Measurements from ENCODE around the gene DGCR8.

DGCR8 gene

DNA sequence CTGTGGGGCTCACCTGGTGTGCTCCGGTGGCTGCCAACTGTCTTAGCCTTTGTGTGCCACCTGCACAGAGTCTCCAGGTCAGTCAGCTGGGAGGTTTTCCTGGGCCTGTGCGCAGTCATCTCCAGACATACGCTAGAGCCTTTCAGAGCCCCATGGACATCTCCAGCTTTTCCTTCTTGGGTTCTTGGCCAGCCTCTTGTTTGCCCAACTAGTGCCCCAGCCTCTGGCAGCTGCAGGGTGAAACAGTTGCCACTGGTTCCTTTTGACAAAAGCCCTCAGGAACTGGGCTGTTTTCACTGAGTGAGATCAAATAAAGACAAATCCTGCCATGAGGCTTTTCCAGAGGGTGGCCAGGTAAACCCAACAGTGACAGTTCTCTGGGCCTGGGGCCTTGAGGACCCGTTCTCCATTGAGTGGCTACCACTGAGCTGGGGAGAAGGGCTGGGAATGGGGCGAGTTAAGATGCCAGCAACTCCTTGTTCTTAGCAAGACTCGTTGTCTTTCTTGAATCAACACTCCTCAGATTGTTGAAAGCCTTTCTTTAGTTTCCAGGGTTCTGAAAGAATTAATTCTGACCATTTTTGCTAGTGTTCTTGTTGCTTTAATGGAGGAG lies 19.2 kb downstream of the DGCR8 start:
- Histone ChIP-seq H3K36me3 (ENCODE audit: insufficient read depth, low read length) (peaks cover 42% of the 10 kb centered on the region), H3K4me1 (ENCODE audit: insufficient read depth, low read length) (no peaks in the 10 kb centered on the region; the same call in 1 of the 2 replicates), H3K9me3 (ENCODE audit: control insufficient read depth, insufficient read depth, low read length) (0 out of 2 replicates have a peak, but pooled peaks cover 4% of the 10 kb centered on the region), H3K9ac (ENCODE audit: low read depth, low read length) (no peak overlapping the region)

DNA sequence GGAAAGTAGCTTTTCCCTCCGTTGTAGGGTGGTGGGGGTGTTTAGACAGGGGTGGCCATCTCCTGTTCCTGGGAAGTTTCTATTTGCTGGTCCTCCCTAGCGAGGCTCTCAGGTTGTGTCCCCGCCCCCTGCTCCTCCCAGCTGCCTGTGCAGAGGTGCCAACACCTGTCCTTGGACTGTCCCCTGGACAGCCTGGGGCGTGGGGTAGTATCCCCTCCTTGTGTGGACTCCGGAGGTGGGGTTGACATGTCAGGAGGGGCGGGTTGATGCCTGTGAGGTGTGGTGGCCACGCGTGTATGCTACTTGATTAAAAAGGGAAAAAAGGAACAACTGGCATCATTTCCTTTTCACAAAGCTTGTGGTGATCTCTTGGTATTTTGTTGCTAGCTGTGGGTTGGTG lies 21.6 kb downstream of the DGCR8 start:
- Histone ChIP-seq H3K9me3 (ENCODE audit: control insufficient read depth, insufficient read depth, low read length) (0 out of 2 replicates have a peak, but pooled peaks cover 2% of the 10 kb centered on the region), H3K36me3 (ENCODE audit: insufficient read depth, low read length) (peaks cover 39% of the 10 kb centered on the region), H3K4me1 (ENCODE audit: insufficient read depth, low read length) (no peaks in the 10 kb centered on the region; the same call in 1 of the 2 replicates), H3K9ac (ENCODE audit: low read depth, low read length) (no peak overlapping the region)

DNA sequence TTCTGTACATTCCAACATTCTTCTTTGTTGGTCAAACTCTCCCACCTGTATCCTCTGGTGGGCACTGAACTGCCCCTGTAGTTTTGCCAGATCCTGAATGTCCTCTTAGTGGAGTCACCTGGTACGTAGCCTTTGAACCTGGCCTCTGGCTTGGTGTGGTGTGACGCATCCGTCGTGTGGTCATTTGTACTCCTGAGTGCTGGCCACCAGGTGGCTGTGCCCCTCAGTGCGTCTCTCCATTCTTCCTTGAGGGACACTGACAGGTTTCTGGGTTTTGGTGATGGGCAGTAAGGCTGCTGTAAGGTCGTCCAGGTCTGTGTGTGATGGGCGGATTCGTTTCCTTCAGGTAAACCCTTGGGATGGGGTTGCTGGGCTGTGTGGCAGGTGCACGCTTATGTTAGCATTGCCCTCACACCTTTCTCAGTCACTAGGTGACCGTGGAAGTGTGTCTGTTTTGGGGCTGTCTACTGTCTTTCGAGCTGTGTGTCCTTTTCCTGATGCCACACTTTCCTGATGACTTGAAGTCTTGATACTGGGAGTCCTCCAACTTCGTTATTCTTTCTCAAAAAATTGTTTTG lies 22.3 kb downstream of the DGCR8 start:
- Histone ChIP-seq H3K4me1 (ENCODE audit: insufficient read depth, low read length) (no peaks in the 10 kb centered on the region; the same call in 1 of the 2 replicates), H3K9me3 (ENCODE audit: control insufficient read depth, insufficient read depth, low read length) (no peaks in the 10 kb centered on the region), H3K36me3 (ENCODE audit: insufficient read depth, low read length) (peaks cover 39% of the 10 kb centered on the region), H3K9ac (ENCODE audit: low read depth, low read length) (no peak overlapping the region)

DNA sequence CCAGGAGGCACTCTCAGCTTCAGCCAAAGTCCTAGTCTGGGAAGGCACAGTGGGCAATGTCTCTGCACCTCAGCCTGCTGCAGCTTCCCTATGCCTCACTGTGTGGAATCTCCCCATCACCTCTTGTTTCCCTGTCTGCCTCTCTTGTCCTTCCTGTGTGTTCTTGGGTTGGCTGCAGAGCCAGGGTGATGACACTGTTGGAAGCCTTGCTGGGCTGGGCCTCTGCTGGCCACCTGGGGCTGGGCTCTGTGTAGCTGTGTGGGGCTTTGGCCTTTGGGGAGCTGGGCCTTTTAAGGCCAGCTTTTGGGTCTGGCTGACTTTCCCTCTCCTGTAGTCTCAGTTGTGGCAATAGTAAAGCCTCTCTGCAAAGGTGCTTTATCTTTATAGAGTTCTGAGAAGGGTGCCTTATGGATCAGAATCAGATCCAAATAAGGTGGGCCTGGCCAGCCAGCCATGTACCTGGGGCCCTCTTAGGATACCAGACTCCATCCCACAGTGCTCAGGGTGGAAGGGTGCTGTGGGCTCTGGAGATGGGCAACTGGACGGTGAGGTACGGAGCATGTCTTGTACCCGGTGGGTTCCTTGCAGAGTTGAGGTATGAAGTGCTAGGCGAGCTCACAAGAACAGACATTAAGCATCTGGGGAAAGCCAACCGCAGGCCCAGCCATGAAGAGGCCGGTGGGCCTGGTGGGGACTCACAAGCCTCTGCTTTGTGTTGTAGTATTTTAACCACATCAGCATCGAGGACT lies 25.6 kb downstream of the DGCR8 start:
- Histone ChIP-seq H3K4me1 (ENCODE audit: insufficient read depth, low read length) (no peaks in the 10 kb centered on the region), H3K9ac (ENCODE audit: low read depth, low read length) (no peak overlapping the region), H3K9me3 (ENCODE audit: control insufficient read depth, insufficient read depth, low read length) (no peaks in the 10 kb centered on the region), H3K36me3 (ENCODE audit: insufficient read depth, low read length) (peaks cover 32% of the 10 kb centered on the region)

DNA sequence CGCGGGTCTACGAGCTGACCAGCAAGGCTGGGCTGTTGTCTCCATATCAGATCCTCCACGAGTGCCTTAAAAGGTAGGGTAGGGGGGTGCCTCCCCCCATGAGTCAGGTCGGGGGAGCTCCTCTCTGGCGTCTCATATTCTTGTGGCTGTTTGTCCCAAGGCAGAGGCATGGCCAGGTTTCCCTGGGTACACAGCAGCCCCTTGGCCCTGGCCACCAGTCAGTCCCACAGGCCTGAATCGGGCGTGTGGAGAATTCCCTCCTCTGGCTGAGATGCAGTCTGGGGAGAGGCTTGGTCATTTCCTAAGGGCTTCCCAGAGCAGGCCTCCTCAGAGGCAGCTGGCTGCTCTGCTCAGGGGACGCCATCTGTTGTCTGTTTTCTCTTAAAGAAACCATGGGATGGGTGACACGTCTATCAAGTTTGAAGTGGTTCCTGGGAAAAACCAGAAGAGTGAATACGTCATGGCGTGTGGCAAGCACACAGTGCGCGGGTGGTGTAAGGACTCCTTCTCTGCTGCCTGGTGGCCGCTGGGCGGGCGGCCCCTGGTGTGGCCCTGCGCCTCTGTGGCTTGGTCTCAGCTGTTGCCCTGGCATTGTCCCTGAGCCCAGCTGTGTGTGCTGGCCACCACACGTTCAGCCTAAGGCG lies 26.3 kb downstream of the DGCR8 start:
- Histone ChIP-seq H3K9ac (ENCODE audit: low read depth, low read length) (no peak overlapping the region), H3K9me3 (ENCODE audit: control insufficient read depth, insufficient read depth, low read length) (no peaks in the 10 kb centered on the region), H3K36me3 (ENCODE audit: insufficient read depth, low read length) (peaks cover 35% of the 10 kb centered on the region), H3K4me1 (ENCODE audit: insufficient read depth, low read length) (no peaks in the 10 kb centered on the region)

DNA sequence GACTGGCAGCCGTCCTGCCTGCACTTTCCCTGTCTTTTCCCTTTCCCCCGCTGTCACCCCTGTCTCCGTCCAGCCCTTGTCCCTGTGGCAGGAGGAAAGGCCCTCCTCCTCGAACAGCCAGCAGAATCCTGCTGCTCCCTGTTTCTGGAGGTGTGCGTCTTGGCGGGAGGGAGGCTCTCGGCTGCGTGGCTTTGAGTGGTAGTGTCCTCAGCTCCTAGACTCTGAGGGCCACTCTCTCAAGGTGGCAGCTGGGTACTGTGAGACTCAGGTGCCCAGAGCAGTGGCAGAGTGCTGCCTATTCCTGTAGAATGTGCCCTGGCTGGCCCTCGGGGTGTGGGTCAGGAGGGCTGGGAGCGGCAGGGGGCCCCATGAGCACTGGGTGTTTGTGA lies 26.8 kb downstream of the DGCR8 start:
- Histone ChIP-seq H3K9me3 (ENCODE audit: control insufficient read depth, insufficient read depth, low read length) (no peaks in the 10 kb centered on the region), H3K4me1 (ENCODE audit: insufficient read depth, low read length) (no peaks in the 10 kb centered on the region), H3K36me3 (ENCODE audit: insufficient read depth, low read length) (peaks cover 34% of the 10 kb centered on the region), H3K9ac (ENCODE audit: low read depth, low read length) (no peak overlapping the region)

DNA sequence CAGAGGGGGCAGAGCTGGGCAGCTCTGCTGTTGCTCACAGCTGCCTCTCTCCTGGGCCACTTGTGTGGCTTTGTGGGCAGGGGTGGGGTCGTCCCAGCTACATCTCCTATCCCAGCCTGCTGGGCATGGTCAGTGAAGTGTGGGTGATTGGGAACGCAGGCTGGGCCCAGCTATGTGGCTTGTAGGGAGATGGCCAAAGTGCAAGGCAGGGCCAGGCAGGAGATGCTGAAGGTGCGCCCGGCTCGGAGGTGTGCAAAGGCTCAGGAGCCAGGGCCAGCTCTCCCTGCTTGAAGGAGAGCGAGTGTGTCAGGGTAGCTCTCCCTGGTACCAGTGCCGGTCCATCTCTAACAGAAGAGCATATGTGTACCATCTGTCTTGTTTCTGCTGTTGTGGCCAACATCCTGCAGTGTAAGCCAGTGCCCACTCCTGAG lies 27.4 kb downstream of the DGCR8 start:
- no peak overlapping the region for H3K9ac ChIP-seq (ENCODE audit: low read depth, low read length)
- no peaks in the 10 kb centered on the region for H3K4me1 ChIP-seq (ENCODE audit: insufficient read depth, low read length)
- H3K9me3 ChIP-seq (ENCODE audit: control insufficient read depth, insufficient read depth, low read length) = no peaks in the 10 kb centered on the region
- peaks cover 27% of the 10 kb centered on the region for H3K36me3 ChIP-seq (ENCODE audit: insufficient read depth, low read length)

DNA sequence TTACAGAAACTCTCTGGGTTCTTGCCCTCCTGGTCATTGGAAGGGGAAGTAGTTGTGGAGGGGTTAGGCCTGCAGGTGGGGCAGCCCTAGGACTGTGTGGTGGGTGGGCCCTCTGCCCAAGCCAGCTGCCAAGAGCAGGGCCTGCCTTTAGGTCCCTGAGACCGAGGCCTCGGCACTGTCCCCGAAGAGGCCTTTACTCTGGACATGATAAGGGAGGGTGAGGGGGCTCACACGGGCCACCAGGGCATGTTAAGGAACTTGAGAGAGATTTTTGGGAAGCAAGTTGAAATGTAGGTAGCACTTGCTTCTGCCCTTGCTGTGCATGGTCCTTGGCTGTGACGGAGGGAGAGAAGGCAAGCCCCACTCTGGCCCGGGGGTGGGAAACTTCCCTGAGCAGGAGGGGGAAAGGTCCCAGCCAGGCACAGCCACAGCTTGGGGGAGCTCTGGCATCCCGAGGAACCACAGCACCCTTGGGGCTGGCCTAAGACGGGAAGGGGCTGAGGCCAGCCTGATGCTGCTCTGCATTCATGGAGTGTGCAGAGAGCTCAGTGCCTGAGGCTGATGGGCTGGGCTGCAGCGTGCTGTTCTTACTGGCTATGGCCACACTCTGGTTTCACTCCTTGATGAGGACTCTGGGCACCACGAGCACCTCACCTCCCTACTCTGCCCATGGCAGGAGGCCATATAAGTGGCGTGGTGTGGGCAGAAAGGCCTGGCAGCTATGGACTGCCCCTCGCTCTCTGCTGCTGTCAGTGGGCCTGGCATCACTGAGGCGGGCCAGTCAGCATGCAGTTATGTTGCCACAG lies 28.1 kb downstream of the DGCR8 start:
- peaks cover 27% of the 10 kb centered on the region for H3K36me3 ChIP-seq (ENCODE audit: insufficient read depth, low read length)
- no peaks in the 10 kb centered on the region for H3K4me1 ChIP-seq (ENCODE audit: insufficient read depth, low read length)
- H3K9me3 ChIP-seq (ENCODE audit: control insufficient read depth, insufficient read depth, low read length) = no peaks in the 10 kb centered on the region
- H3K9ac ChIP-seq (ENCODE audit: low read depth, low read length) = no peak overlapping the region

DNA sequence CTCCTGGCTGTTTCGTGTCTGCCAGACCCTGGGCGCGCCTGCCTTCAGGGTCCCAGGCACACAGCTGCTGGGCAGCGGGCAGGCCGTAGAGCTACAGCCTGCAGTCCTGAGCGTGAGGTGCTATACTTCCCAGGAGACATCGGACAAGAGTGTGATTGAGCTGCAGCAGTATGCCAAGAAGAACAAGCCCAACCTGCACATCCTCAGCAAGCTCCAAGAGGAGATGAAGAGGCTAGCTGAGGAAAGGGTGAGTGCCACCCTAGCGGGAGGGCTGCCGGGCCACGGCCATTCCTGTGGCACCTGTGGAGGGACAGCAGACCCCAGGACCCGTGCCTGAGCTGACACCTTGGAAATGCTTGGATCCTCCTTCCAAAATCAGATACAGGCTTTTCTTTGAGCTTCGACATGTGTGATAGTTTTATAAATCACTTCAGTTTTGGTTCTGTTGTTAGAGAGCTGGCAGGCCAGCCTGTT lies 28.8 kb downstream of the DGCR8 start:
- H3K9me3 ChIP-seq (ENCODE audit: control insufficient read depth, insufficient read depth, low read length) = no peaks in the 10 kb centered on the region
- peaks cover 27% of the 10 kb centered on the region for H3K36me3 ChIP-seq (ENCODE audit: insufficient read depth, low read length)
- H3K4me1 ChIP-seq (ENCODE audit: insufficient read depth, low read length) = no peaks in the 10 kb centered on the region
- H3K9ac ChIP-seq (ENCODE audit: low read depth, low read length) = no peak overlapping the region

DNA sequence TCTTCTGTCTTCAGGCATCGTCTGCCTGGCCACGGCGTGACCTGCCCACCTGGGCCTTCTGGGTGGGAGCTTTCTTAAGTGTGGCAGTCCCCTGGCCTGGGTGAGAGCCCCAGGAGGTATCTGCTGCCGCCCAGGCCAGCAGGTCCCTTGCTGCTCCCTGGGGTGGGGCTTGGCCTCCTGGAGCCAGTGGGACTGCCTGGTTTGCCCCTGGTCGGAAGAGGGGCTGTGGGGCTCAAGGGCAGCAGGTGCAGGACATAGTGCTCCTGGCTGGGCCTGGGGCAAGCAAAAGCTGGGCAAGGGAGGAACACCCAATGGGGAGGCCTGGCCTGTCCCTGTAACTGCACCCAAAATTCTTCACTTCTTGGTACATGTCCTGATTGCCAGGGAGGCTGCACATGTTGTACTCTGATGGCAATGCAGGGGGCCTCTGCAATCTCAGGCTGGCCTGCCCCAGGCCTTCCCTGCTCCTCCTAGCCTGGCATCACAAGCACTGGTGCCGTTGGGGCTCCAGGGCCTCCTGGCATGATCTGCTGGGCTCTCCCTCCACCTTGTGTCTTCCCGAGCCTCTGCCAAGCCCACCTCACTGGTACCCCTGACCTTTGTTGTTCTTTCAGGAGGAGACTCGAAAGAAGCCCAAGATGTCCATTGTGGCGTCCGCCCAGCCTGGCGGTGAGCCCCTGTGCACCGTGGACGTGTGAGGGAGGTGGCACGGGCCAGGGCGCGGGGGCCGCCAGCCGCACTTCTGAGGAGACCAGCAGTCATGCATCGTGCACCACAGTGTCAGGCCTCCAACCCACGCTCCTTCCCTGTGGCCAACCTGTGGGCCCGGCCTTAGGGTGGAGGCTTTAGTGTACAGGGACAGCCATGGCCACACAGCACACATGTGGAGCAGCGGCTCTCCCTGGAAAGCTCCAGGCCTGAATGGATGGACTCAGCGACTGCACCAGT lies 29.6 kb downstream of the DGCR8 start:
- H3K9me3 ChIP-seq (ENCODE audit: control insufficient read depth, insufficient read depth, low read length) = no peaks in the 10 kb centered on the region
- H3K4me1 ChIP-seq (ENCODE audit: insufficient read depth, low read length) = no peaks in the 10 kb centered on the region
- peaks cover 26% of the 10 kb centered on the region for H3K36me3 ChIP-seq (ENCODE audit: insufficient read depth, low read length)
- H3K9ac ChIP-seq (ENCODE audit: low read depth, low read length) = no peak overlapping the region

DNA sequence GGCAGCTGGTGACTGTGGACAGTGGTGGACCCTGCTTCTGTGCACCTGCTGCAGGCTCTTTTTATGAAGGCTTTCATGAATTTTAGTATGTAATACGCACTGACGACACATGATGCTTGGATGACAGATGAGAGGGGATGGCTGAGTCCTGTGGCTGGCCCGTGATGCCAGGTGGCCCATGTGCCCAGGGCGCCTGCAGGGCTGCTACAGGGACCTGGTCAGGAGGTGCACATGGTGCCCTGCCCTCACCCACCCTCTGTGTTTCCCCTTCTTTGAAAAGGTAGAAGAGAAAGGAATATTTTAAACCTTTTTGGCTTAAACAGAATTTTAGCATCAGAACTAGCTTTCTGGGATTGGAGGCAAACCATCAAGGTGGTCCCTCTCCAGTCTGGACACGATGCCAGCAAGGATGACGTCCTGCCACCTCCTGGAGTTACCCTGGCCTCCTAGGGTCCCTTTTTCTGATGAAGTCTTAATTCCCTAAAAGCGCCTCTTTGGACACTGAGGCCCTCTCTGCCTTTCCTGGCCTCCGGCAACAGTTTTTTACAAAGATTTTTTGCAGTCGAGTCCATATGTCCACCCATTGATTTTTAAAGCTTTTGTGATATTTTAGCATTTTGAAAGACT lies 30.4 kb downstream of the DGCR8 start:
- Histone ChIP-seq H3K36me3 (ENCODE audit: insufficient read depth, low read length) (peaks cover 19% of the 10 kb centered on the region), H3K9ac (ENCODE audit: low read depth, low read length) (no peak overlapping the region), H3K9me3 (ENCODE audit: control insufficient read depth, insufficient read depth, low read length) (no peaks in the 10 kb centered on the region), H3K4me1 (ENCODE audit: insufficient read depth, low read length) (no peaks in the 10 kb centered on the region)

DNA sequence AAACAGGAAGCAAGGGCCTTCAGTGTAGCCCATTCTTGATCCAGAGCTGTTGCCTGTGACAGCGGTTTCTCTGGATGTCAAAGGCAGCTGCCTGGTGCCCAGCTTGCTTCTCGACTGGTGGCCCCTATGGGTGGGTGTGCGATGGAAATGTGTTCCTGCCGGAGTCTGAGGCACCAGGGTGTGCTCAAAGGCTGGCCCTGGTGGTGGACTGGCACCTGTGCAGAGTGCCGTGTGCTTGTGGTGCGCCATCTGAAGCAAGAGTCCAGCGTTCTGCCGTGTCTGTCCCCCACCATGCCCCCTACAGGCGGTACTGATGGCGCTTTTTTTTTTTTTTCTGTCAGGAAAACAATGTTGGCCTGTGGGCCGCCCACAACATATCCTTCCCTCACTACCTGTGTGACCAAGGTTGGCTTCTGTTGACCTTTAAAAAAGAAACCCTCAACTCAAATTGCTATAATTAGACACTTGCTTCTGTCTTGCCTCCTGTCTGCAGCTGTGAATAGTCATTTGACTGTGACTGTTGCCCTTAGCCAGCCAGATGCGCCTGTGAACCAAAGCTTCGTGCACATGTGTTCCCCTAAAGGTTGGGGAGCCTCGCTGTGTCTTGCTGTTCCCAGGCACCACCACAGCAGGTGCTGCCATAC lies 31.1 kb downstream of the DGCR8 start:
- Histone ChIP-seq H3K9ac (ENCODE audit: low read depth, low read length) (no peak overlapping the region), H3K36me3 (ENCODE audit: insufficient read depth, low read length) (peaks cover 14% of the 10 kb centered on the region), H3K4me1 (ENCODE audit: insufficient read depth, low read length) (no peaks in the 10 kb centered on the region)

More for the DNA sequence above, 31.1 kb downstream of the DGCR8 start:
- no peaks in the 10 kb centered on the region for H3K9me3 ChIP-seq (ENCODE audit: control insufficient read depth, insufficient read depth, low read length)

All from ES-I3 (cell line).